SU-DHL-6 (cell line): ENCODE data around the gene TSGA10IP.

Source experiments
- EZH2phosphoT487 ChIP-seq: fragments of 200-600 bp; sonication (generic), shearing (Covaris generic); conservative IDR thresholded peaks from 2 replicates; pipeline ENCODE4 v1.6.1; 2018; ENCODE audit warnings: mild to moderate bottlenecking, antibody characterized with exemption, low read length, moderate library complexity, mixed read lengths
- TF ChIP-seq, protein P1 (sequence below): fragments of 200-600 bp; sonication (generic); IDR thresholded peaks from one replicate; pipeline ENCODE4 v1.5.1; 2017; ENCODE audit warnings: antibody characterized with exemption, mild to moderate bottlenecking, low read length, moderate library complexity; ENCODE audit not compliant: insufficient read depth, poor library complexity, severe bottlenecking

GRCh38 chr11:66002648-66003225, 57.5 kb downstream of the TSGA10IP start:
- TF ChIP-seq, protein P1, sequence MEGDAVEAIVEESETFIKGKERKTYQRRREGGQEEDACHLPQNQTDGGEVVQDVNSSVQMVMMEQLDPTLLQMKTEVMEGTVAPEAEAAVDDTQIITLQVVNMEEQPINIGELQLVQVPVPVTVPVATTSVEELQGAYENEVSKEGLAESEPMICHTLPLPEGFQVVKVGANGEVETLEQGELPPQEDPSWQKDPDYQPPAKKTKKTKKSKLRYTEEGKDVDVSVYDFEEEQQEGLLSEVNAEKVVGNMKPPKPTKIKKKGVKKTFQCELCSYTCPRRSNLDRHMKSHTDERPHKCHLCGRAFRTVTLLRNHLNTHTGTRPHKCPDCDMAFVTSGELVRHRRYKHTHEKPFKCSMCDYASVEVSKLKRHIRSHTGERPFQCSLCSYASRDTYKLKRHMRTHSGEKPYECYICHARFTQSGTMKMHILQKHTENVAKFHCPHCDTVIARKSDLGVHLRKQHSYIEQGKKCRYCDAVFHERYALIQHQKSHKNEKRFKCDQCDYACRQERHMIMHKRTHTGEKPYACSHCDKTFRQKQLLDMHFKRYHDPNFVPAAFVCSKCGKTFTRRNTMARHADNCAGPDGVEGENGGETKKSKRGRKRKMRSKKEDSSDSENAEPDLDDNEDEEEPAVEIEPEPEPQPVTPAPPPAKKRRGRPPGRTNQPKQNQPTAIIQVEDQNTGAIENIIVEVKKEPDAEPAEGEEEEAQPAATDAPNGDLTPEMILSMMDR: no peak
- TF ChIP-seq EZH2phosphoT487: no peak
